HG03097 (cell line): ENCODE measurements around the gene GGCX.
"Not testable (repeated sequence)": the region's sequence is repeated elsewhere in the genome, so short reads cannot be mapped to it uniquely, and the experiment has no call there.

Experiments
- ATAC-seq: cut with Tn5 transposase; IDR thresholded peaks from one replicate; pipeline ENCODE4 v1.9.1; 2021; ENCODE audit not compliant: unreplicated experiment, low FRiP score

The GGCX gene

DNA sequence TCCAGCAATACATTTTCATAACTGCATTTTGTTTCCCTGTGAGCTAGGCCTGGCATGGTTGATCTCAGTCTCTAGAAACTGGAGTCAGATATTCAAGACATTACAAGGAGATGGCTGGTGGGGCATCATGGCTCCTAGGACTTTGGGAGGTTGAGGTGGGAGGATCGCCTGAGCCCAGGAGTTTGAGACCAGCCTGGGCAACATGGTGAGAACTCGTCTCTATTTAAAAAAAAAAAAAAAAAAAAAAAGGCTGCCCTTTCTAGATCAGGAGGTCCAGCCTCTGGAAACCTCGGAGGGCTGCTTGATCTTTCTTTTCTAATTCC, 15.7 kb upstream of the GGCX start:
- no peak for ATAC-seq

DNA sequence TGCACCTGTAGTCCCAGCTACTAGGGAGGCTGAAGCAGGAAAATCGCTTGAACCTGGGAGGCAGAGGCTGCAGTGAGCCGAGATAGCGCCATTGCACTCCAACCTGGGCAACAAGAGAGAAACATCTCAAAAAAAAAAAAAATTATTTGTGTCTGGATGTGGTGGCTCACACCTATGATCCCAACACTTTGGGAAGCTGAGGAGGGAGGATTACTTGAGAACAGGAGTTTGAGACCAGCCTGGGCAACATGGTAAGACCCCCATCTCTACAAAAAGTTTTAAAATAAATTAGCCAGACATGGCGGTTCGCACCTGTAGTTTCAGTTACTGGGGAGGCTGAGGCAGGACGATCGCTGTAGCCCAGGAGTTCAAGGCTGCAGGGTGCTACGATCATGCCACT, 14.4 kb upstream of the GGCX start:
- ATAC-seq, result no peak

DNA sequence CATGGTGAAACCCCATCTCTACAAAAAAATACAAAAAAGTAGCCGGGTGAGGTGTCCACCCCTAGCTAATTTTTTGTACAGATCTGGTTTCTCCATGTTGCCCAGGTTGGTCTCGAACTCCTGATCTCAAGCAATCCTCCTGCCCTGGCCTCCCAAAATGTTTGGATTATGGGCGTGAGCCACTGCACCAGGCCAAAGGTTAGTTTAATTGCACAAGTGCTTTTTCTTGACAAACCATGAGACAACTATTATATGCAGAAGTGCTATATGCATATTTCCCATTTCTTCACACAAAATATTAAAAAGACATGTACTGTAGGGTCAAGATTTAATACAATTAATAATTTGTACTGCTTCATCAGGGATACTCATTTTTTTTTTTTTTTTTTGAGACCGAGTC, 5.0 kb upstream of the GGCX start:
- ATAC-seq, result no peak

DNA sequence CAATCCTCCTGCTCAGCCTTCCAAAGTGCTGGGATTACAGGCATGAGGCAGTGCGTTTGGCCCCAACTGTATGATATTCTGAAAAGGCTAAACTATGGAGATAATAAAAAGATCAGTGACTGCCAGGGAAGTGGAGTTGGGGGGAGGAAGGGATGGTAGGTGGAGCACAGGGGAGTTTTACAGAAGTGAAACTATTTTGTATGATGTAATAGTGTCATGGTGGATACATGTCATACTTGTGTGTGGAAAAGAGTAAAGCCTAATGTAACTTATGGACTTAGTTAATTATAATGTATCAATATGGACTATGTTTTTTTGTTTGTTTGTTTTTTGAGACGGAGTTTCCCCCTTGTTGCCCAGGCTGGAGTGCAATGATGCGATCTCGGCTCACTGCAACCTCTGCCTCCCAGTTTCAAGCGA, 2.9 kb upstream of the GGCX start:
- ATAC-seq, result no peak

DNA sequence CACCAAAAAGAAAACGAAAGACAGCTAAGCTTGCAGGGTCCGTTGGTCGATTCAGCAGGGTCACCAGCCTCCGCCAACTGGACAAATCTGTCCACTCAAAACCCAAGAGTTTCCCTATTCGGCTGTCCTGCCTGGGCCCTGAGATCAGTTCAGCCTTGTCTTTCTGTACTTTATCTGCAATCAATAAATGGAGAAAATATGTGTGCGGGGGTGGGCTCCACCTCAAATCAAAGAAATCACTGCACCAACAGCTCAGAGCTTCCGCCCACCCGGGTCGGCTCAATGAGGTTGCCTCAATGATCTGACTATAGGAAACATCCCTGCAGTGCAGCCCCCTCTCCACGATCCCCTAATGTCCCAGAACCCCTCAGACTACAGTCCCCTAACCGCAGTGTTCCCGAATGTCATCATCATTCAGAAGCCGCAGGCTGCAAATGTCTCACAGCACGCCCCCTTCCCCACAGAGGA, 447 bp downstream of the GGCX start:
- ATAC-seq, result no peak

DNA sequence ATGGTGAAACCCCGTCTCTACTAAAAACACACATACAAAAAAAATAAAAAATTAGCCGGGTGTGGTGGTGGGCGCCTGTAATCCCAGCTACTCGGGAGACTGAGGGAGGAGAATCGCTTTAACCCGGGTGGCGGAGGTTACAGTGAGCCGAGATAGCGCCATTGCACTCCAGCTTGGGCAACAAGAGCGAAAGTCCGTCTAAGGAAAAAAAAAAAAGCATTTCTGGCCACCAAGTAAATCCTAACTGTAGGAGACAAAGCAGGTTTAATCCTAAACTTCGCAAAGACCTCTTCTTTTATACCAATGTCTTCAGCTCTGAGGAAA, 928 bp downstream of the GGCX start:
- ATAC-seq, result not testable (repeated sequence)

DNA sequence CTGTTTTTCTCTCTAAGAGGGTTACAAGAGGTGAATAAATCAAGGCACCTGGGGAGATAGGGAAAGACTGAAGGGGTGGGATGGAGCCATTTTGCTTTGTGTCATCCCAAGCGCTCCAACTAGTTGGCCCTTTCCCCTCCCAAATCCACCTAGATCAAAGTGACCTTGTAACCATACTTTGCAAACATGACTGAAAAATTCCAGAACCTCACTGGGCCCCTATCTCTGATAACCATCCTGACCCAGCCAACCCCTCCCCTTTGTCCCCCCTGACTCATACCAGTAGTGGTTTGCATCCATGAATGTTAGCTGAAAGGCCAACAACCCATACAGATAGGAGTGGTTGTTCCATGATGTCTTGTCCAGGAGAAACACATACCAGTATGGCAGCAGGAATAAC, 3.1 kb downstream of the GGCX start:
- ATAC-seq, result no peak

DNA sequence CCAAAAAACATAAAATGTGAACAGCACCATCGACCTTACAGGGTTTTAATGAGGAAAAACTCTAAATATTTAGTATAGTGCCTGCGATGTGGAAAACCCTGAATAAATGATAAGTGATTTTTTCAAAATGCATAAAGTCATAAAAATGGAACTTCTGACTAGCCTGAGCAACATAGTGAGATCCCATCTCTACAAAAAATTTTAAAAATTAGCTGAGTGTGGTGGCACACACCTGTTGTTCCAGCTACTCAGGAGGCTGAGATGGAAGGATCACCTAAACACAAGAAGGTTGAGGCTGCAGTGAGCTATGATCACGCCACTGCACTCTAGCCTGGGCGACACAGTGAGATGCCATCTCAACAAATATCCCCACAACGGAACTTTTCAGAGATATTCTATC, 4.2 kb downstream of the GGCX start:
- no peak for ATAC-seq

DNA sequence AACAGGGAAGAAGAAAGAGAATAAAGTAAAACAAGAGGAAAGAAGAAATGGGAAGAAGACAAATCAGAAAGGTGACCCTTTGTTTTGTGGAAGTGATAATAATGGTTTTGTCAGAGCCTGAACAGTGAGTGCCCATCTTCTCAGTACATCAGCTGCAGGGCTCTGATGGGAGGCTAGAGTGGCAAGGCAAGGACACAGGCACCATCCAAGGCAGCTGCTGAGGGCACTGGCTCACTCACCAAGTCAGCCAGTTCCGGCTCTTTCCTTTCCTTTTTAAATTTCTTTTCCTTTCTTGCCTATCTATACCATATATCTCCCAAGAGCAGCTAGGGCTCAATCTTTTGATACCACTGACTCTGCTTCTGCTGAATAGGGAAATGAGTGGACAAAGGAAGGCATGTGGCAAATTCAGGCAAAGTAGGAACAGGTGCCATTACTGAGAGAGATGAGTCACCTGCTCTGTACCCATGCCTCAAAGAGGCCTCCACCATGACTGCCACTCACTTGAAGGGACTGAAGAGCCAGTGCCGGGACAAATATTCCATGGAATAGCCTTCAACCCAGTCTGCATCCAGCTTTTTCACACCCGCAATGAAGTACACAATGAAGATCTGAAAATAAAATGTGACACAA, 6.2 kb downstream of the GGCX start:
- no peak for ATAC-seq

DNA sequence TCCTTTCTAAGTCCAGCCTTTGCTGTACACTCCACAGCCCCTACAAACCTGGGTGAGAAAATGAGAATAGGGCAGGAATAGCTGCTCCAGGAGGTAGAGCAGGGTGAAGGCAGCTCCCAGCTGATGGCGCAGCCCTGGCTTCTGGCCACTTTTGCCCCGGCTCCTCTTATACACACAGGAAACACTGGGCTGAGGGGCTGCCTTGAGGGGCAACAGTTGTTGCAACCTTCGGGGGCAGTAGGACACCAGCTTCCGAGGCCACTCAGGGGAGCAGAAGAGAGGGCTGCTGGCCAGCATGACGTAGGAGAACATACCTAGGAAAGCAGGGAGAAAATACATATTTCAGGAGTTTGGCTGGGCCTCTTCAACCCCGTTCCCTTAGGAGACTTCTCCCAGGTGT, 8.1 kb downstream of the GGCX start:
- no peak for ATAC-seq

DNA sequence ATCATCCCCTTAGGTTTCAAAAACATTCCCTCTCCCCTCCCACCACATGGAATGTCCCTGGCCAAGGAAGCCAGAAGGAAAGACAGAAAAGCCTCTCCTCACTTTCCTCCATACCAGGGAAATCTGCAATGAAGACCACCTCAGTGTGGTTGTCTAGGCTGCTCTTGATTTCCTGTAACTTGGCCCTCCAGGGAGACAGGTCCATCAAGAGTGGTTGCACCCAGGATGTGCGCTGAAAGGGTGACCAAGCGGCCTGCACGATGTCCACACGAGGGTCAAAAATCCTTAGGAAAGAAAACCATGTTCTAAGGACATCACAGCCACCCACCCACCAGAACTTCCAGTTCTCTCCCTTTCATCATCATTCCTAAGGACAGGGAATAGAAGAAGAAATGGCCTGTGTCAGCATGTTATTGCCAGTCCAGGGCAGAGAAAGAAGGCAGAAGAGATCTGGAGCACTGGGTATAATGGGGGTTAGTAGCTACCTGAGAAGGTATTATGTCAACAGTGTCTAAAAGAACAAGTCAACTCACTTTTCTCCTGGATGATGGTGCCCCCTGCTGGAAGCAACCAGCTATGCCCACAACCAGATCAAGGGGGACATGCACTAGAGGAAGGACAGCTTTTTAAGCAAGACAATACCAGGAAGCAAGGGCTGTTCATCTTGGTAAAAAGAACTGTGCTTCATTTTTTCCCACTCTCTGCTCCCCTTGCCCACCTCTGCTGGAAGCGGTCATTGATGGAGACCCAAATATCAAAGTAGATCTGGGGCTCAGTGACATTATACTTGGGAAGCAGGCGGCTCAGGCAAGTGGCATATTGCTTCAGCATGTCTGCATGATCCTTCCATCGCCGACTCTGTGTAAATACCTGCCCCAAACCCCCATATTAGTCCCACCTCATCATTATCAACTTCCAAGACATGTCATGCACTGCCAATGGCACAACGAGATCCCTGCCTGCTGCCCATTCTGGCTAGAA, 9.3 kb downstream of the GGCX start:
- ATAC-seq, result no peak

DNA sequence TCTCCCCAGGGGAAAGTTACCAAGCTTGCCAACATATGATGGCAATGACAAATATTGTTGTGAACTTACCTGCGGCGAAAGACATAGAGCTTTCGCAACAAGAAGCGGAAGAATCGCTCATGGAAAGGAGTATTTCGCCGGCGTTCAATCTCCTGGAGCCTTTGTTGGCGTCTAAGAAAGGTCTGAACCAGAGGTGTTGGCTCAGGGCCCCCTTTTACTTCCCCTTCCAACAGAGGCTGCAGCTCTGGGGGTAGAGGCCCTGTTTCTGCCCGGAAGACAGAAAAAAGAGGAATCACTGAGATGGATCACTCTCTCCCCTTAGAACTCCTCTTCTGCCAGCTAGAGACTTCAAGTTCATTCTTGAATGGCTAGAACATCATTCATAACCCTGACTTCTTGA, 10.8 kb downstream of the GGCX start:
- no peak for ATAC-seq

DNA sequence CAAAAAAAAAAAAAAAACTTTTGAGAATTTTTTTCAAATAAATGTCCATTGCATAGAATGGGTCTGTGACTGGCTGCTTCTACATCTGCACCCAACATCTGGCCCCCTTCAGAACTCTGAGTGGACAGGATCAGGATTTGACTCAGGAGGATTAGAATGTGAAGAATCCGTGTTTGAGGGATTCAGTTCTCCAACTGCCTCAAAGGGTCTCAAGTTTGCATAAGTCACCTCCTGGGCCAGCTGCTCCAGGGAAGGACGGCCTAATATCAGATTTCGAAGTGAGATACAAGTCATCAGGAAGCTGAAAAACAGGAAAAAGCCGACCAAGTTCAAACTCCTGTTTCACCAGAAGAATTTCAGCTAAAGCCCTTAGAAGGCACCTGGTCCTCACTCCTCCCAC, 11.5 kb downstream of the GGCX start:
- ATAC-seq, result no peak

DNA sequence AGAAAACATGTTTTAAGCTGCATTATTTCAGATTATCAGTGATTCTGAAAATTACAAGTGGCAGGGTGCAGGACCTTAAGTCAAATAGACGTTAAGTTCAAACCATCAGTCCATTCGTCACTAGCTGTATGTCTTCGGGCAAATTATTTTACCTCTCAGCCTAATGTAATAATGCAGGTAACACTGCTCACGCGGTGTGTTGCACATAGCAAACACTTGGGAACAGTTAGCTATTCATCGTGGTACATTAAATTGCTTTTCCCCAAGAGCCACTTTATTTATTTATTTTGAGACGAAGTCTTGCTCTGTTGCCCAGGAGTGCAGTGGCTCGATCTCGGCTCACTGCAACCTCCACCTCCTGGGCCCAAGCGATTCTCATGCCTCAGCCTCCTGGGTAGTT, 12.2 kb downstream of the GGCX start:
- ATAC-seq, result no peak

DNA sequence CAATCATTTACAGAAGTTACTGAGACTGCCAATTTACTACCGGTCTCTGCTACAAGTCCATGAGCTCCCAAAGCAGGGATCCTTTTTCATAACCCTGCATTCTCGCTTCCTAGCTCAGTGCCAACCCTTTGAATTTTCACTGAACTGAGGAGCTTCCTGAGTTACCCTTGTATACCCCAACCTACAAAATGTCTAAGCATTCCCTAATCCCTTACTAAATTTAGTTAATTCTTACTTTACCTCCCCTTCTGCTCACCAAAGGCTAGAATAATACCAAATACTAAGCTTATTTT, 12.7 kb downstream of the GGCX start:
- no peak for ATAC-seq

DNA sequence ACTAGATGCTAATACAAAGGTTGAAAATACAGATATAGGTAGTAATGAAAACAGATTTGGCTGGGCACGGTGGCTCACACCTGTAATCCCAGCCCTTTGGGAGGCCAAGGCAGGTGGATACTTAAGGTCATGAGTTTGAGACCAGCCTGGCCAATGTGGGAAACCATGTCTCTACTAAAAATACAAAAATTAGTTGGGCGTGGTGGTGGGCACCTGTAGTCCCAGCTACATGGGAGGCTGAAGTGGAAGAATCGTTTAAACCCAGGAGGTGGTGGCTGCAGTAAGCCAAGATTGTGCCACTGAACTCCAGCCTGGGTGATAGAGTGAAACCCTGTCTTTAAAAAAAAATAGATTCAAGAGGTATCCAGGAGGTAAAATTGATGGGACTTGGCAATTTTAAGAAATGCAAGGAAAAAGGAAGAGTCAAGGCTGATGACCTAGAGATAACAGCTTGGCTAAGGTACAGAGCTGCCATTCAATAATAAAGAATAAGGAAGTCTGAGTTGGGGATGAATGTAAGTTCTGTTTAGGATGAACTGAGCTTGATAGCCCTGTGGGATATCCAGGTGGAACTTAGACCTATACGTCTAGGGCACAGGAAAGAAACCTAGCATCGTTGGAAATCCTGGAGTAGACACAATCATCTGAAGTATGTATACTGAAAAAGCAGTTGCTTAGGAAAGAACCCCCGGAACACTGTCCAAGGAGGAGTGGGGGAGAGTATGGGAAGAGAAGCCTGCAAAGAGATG, 13.3 kb downstream of the GGCX start:
- ATAC-seq, result no peak

DNA sequence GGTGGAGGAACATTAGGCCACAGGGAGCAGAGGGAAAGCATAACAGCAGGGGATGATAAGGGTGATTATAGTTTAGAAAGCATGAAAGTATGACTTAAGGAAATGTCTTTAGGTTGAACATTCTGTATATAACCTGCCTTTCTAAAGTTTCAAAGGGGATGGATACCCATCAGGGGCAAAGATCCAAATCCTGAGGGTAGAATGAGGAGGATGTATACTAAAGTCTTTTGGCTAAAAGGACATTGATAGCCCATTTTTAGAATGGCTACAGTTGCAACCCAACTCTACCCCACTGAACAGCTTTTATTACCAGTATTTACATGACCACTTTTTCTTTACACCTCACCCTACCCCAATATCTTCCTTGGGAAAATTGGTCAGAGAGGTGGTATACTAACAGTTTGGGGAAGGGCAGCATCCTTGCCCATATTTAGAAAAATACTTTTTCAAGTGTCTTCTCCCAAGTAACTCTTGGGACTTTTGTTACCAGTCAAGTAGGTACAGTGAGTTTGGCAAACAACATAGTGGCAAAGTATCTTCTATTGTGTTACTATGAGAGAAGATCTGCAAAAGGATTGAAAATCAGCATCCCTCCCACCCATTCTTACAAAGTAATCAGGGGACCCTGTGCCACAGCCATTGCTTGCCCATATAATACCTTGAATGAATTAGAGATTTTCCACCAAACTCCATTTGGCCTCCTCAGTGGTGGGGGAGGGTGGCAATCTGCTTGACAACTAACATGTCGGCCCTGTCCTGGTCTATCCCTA, 14.0 kb downstream of the GGCX start:
- no peak for ATAC-seq

DNA sequence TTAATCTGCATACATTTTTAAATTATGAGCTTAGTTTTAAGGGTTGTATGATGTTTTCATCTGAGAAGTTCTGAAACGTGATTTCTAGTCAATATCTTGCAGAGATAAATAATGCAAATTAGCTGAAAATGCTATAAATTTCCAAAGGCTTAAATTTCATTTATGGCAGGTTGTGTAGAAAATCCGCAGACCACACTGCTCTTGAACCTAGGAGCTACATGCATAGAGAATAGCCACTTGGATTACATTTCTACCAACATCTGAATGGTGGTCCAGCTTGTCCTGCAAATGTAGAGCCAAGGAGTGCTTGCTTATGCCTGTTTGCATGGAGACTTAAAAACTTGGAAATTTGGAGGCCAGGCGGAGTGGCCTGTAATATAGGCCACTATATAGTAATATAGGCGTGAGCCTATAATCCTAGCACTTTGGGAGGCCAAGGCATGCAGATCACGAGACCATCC, 15.5 kb downstream of the GGCX start:
- ATAC-seq, result no peak

DNA sequence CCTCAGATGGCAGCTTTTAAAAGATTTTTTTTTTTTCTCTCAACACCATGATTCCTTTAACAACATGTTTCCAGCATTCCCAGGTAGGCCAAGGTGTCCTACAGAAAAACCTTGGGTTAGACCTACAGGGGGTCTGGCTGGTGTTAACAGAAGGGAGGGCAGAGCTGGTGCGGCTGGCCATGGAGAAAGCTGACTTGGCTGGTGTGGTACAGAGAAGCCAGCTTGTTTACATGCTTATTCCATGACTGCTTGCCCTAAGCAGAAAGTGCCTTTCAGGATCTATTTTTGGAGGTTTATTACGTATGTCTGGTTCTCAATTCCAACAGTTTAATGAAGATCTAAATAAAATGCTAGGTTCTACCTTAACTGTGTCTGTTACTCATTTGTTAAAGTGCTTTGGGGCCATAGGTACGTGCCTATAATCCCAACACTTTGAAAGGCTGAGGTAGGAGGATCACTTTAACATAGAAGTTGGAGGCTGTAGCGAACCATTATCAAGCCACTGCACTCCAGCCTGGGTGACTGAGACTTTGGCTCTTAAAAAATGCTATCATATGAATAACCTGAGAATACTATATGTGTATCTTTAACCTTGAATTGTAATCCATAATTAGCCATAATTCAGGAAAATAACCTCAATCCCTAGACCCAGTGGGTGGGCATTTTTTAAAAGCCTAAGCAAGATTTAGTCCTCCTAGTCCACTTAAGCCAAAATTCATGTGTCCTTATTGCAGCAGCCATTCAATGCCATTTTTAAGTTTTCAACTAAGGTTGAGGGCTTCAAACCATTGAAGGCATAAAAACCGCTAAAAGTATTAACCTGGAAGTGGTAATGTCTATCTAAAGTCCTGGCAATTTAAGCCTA, 16.1 kb downstream of the GGCX start:
- ATAC-seq, result not testable (repeated sequence)

DNA sequence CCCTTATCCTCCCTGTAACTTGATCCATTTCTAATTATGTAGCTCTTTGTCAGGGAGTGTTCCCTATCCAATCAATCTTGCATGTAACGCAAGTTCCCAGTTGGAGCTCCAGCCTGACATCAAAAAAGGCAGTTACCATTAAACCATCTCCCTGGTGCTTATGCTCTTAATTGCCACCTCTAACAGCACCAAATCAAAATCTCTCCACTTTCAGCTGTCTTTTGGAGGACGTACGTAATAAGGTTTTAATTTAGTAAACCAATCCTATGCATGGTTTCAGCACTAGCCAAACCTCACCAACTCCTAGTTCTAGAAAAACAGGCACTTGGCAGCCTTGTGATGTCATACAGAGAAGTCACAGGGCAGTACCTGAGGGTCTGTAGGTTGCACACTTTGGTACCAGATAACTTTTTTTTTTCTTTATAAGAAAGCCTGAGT, 17.0 kb downstream of the GGCX start:
- ATAC-seq, result not testable (repeated sequence)
